Fibroblast of the aortic adventitia (primary cell): ENCODE measurements around the gene GAB1. TPM values are rescaled to one million over a fixed set of nuclear protein-coding genes. Genes with fewer than 3 reads are reported as not detected.
A peak's percentile ranks its signal among the peaks of the same experiment; 100 is the strongest.

Experiments used
- DNase-seq: peaks from one replicate; pipeline ENCODE4 v3.0.0-alpha.2; 2010; ENCODE audit warnings: low read depth
- H3K4me3 ChIP-seq: 2 replicates; pipeline ENCODE4 v1.5.1; 2011; ENCODE audit warnings: low read depth, mild to moderate bottlenecking, control low read depth, low read length, moderate library complexity
- CTCF ChIP-seq: IDR thresholded peaks from 2 replicates; pipeline ENCODE4 v1.5.1; 2011; ENCODE audit warnings: mild to moderate bottlenecking, low read length, control low read depth, inconsistent platforms; ENCODE audit not compliant: insufficient read depth
- total RNA-seq: library from RNA; depleted of rRNA; stranded (reverse); fragments of >200 nt; gene quantifications from 2 replicates; pipeline ENCODE4 v1.2.3, GENCODE V29; 2012; ENCODE audit warnings: low replicate concordance

The GAB1 gene
- total RNA-seq, 1 donor: 22.8 TPM

DNA sequence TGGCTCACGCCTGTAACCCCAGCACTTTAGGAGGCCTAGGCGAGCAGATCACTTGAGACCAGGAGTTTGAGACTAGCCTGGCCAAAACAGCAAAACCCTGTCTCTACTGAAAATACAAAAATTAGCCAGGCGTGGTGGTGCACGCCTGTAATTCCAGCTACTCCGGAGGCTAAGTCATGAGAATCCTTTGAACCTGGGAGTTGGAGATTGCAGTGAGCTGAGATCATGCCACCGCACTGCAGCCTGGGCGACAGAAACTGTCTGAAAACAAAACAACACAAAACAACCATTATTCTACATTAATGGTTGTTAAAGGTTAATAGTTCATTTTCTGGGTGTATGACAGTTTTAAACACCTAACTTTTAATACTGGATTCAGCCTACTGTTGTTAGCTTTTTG is 175.2 kb downstream of the GAB1 start:
- H3K4me3 ChIP-seq: no peak overlapping the region
- TF ChIP-seq CTCF: no peak
- no peak for DNase-seq

- H3K4me3 ChIP-seq: peak overlapping the region; percentile 95
- no peak for DNase-seq
- no peak for TF ChIP-seq CTCF
These were observed 176.3 kb downstream of the GAB1 start for GRCh38 chr4:143512978-143513313.

- no peak for TF ChIP-seq CTCF
- H3K4me3 ChIP-seq: peak within 1 kb of the TSS; percentile 95
- DNase-seq: peak; percentile 99
These were observed 176.9 kb downstream of the GAB1 start, which contains the start of gene SMARCA5 for GRCh38 chr4:143513314-143514168. Gene SMARCA5 (plus strand): TSS chr4:143513702. CDS start chr4:143513925, 223 bp downstream.

DNA sequence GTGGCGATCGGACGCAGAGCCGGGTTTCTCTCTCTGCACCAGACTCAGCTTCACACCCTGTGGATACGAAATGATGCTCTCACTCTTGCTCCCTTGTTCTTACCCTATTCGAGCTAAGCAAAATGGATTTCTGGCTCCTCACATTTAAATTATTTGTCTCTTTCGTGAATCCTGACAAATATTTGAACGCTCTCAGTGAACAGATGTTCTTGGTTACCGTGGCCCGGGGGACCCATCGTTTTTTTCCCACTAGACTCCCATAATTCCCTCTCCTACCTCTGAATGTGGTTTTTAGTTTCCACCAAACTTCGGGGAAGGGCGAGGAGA is 177.5 kb downstream of the GAB1 start:
- TF ChIP-seq CTCF: no peak
- no peak for DNase-seq
- H3K4me3 ChIP-seq: peak overlapping the region; percentile 95

- DNase-seq: peak; percentile 57
- TF ChIP-seq CTCF: no peak
- H3K4me3 ChIP-seq: peak overlapping the region; percentile 95
These were observed 177.8 kb downstream of the GAB1 start for GRCh38 chr4:143514497-143514896.

GRCh38 chr4:143514901-143515300 is 178.2 kb downstream of the GAB1 start:
- no peak for TF ChIP-seq CTCF
- peak; percentile 12 for DNase-seq
- H3K4me3 ChIP-seq: peak overlapping the region; percentile 95

DNA sequence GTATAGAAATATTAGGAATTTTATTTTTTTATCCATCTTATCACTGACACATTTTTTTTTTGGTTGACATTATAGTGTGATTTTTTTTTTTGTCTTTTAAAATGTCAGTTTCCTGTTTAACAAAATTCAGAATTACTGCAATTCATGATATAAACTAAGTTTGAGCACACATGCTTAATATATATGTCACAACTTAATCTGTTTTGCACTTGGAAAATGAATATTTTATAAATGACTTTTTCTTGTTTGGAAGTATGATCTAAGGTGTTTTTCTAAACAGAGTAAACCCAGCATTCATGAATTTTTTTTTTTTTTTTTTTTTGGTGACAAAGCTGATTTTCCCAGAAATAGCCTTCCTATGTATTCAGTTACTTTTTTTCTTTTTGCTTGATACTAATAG is 179.2 kb downstream of the GAB1 start:
- no peak for TF ChIP-seq CTCF
- H3K4me3 ChIP-seq: peak overlapping the region; percentile 95
- no peak for DNase-seq
